Measurements from ENCODE around the gene VSIG10L2. TPM values are rescaled to one million over a fixed set of nuclear protein-coding genes. Genes with fewer than 3 reads are reported as not detected.

Gene VSIG10L2
- not detected in 2 replicates for total RNA-seq (2014; rRNA removed; shearing (Covaris generic))
- polyA plus RNA-seq (2016; fragmentation: Nextera tagmentation; extraction: Ambion mirVana), result not detected in 2 replicates

GRCh38 chr11:125945797-125946520 is at the start of gene VSIG10L2:
VSIG10L2 (plus strand) TSS chr11:125946044; CDS start chr11:125946056, 12 bp downstream.
- H3K36me3 ChIP-seq (ENCODE audit: low read depth), result no peaks in the 10 kb centered on the region
- H3K9ac ChIP-seq, result no peak within 1 kb of the TSS
- H3K9me2 ChIP-seq (ENCODE audit: insufficient read depth), result no peaks in the 10 kb centered on the region
- in situ Hi-C loops (cut with MboI), result no loop called here
- H3K79me2 ChIP-seq (ENCODE audit: insufficient read depth), result no peaks in the 10 kb centered on the region
- no peak within 1 kb of the TSS for H3K4me3 ChIP-seq
- no peaks in the 10 kb centered on the region for H3K9me3 ChIP-seq (ENCODE audit: low read depth)
- no peak within 1 kb of the TSS for H3K27ac ChIP-seq
- WGBS, 2 experiments (ENCODE audit: low coverage in 1 of 2, low lambda C conversion rate in 2 of 2, missing lambda C conversion rate in 2 of 2), result 57 to 61% methylated on average over 8 of the region's 8 CpGs
- TF ChIP-seq EZH2 (IDR thresholded peaks at IDR 0.05; ENCODE audit: insufficient read depth, poor library complexity, severe bottlenecking), result no peak
- no peak for TF ChIP-seq EZH2phosphoT487 (IDR thresholded peaks at IDR 0.05; ENCODE audit: insufficient read depth, low read depth)
- no peaks in the 10 kb centered on the region for H4K20me1 ChIP-seq (ENCODE audit: insufficient read depth)
- no peak within 1 kb of the TSS for H2AFZ ChIP-seq
- H3K4me1 ChIP-seq (ENCODE audit: insufficient read depth), result no peaks in the 10 kb centered on the region
- H3F3A ChIP-seq (ENCODE audit: insufficient read depth), result no peaks in the 10 kb centered on the region
- DNase-seq, result no peak
- no peaks in the 10 kb centered on the region; the same call in 1 of the 2 replicates for H3K27me3 ChIP-seq (replicated peaks; ENCODE audit: insufficient read depth)
- H3K4me2 ChIP-seq (ENCODE audit: unreplicated experiment), result no peak within 1 kb of the TSS

- DNase-seq, result no peak
- WGBS, 2 experiments (ENCODE audit: low coverage in 1 of 2, low lambda C conversion rate in 2 of 2, missing lambda C conversion rate in 2 of 2), result 84 to 86% methylated on average over 6 of the region's 6 CpGs
- Histone ChIP-seq H3K9me3 (ENCODE audit: low read depth) (no peaks in the 10 kb centered on the region), H3F3A (ENCODE audit: insufficient read depth) (peaks cover 15% of the 10 kb centered on the region; the same call in 1 of the 2 replicates), H3K27me3 (replicated peaks; ENCODE audit: insufficient read depth) (peaks cover 26% of the 10 kb centered on the region), H2AFZ (no peak overlapping the region), H3K79me2 (ENCODE audit: insufficient read depth) (peaks cover 49% of the 10 kb centered on the region), H3K9me2 (ENCODE audit: insufficient read depth) (no peaks in the 10 kb centered on the region), H4K20me1 (ENCODE audit: insufficient read depth) (no peaks in the 10 kb centered on the region), H3K27ac (no peak overlapping the region), H3K4me2 (ENCODE audit: unreplicated experiment) (no peak overlapping the region), H3K9ac (no peak overlapping the region), H3K36me3 (ENCODE audit: low read depth) (peaks cover 11% of the 10 kb centered on the region), H3K4me1 (ENCODE audit: insufficient read depth) (peaks cover 3% of the 10 kb centered on the region; the same call in 1 of the 2 replicates), H3K4me3 (peak overlapping the region; percentile 98)
- TF ChIP-seq EZH2 (IDR thresholded peaks at IDR 0.05; ENCODE audit: insufficient read depth, poor library complexity, severe bottlenecking) (no peak), EZH2phosphoT487 (IDR thresholded peaks at IDR 0.05; ENCODE audit: insufficient read depth, low read depth) (no peak)
- in situ Hi-C loops (cut with MboI), result no loop called here
Observed at GRCh38 chr11:125901872-125902271, 44.0 kb upstream of the VSIG10L2 start.

- Histone ChIP-seq H3K9ac (peak overlapping the region; percentile 80), H2AFZ (peak overlapping the region; percentile 98), H4K20me1 (ENCODE audit: insufficient read depth) (no peaks in the 10 kb centered on the region), H3K9me3 (ENCODE audit: low read depth) (no peaks in the 10 kb centered on the region), H3K4me1 (ENCODE audit: insufficient read depth) (peaks cover 3% of the 10 kb centered on the region; the same call in 1 of the 2 replicates), H3K27ac (peak overlapping the region; percentile 40), H3F3A (ENCODE audit: insufficient read depth) (peaks cover 15% of the 10 kb centered on the region; the same call in 1 of the 2 replicates), H3K79me2 (ENCODE audit: insufficient read depth) (peaks cover 44% of the 10 kb centered on the region), H3K36me3 (ENCODE audit: low read depth) (peaks cover 11% of the 10 kb centered on the region), H3K4me2 (ENCODE audit: unreplicated experiment) (peak overlapping the region; percentile 90), H3K9me2 (ENCODE audit: insufficient read depth) (no peaks in the 10 kb centered on the region), H3K27me3 (replicated peaks; ENCODE audit: insufficient read depth) (peaks cover 26% of the 10 kb centered on the region), H3K4me3 (peak overlapping the region; percentile 98)
- no peak for DNase-seq
- in situ Hi-C loops (cut with MboI), result no loop called here
- TF ChIP-seq EZH2phosphoT487 (IDR thresholded peaks at IDR 0.05; ENCODE audit: insufficient read depth, low read depth), result no peak
- WGBS, 2 experiments (ENCODE audit: low coverage in 1 of 2, low lambda C conversion rate in 2 of 2, missing lambda C conversion rate in 2 of 2), result 33 to 45% methylated on average over 13 to 20 of the region's 20 CpGs
Observed at GRCh38 chr11:125902277-125902926, 43.4 kb upstream of the VSIG10L2 start.

- Histone ChIP-seq H3K4me3 (peak within 1 kb of the TSS; percentile 98), H3K9me2 (ENCODE audit: insufficient read depth) (no peaks in the 10 kb centered on the region), H2AFZ (peak within 1 kb of the TSS; percentile 98), H3K9me3 (ENCODE audit: low read depth) (no peaks in the 10 kb centered on the region), H3K79me2 (ENCODE audit: insufficient read depth) (peaks cover 37% of the 10 kb centered on the region), H4K20me1 (ENCODE audit: insufficient read depth) (no peaks in the 10 kb centered on the region), H3K4me1 (ENCODE audit: insufficient read depth) (peaks cover 3% of the 10 kb centered on the region; the same call in 1 of the 2 replicates), H3K27me3 (replicated peaks; ENCODE audit: insufficient read depth) (peaks cover 32% of the 10 kb centered on the region), H3K36me3 (ENCODE audit: low read depth) (peaks cover 11% of the 10 kb centered on the region), H3K9ac (peak within 1 kb of the TSS; percentile 80), H3K27ac (peak within 1 kb of the TSS; percentile 40), H3K4me2 (ENCODE audit: unreplicated experiment) (peak within 1 kb of the TSS; percentile 90), H3F3A (ENCODE audit: insufficient read depth) (peaks cover 15% of the 10 kb centered on the region; the same call in 1 of the 2 replicates)
- DNase-seq, result peak; percentile 95
- in situ Hi-C loops (cut with MboI), result no loop called here
- TF ChIP-seq EZH2 (IDR thresholded peaks at IDR 0.05; ENCODE audit: insufficient read depth, poor library complexity, severe bottlenecking), result no peak
- no peak for TF ChIP-seq EZH2phosphoT487 (IDR thresholded peaks at IDR 0.05; ENCODE audit: insufficient read depth, low read depth)
- 1 to 3% methylated on average over 31 of the region's 31 CpGs for WGBS, 2 experiments (ENCODE audit: low coverage in 1 of 2, low lambda C conversion rate in 2 of 2, missing lambda C conversion rate in 2 of 2)
Observed at GRCh38 chr11:125902927-125903710, 42.7 kb upstream of the VSIG10L2 start, which contains the start of gene PUS3. PUS3 (minus strand) TSS chr11:125903206; CDS start chr11:125896284, 6,922 bp downstream.

Data from GM23248 (cell line).